ENCODE results near the gene ARNT2.
A peak's percentile ranks its signal among the peaks of the same experiment; 100 is the strongest.

- TF ChIP-seq, protein P1, sequence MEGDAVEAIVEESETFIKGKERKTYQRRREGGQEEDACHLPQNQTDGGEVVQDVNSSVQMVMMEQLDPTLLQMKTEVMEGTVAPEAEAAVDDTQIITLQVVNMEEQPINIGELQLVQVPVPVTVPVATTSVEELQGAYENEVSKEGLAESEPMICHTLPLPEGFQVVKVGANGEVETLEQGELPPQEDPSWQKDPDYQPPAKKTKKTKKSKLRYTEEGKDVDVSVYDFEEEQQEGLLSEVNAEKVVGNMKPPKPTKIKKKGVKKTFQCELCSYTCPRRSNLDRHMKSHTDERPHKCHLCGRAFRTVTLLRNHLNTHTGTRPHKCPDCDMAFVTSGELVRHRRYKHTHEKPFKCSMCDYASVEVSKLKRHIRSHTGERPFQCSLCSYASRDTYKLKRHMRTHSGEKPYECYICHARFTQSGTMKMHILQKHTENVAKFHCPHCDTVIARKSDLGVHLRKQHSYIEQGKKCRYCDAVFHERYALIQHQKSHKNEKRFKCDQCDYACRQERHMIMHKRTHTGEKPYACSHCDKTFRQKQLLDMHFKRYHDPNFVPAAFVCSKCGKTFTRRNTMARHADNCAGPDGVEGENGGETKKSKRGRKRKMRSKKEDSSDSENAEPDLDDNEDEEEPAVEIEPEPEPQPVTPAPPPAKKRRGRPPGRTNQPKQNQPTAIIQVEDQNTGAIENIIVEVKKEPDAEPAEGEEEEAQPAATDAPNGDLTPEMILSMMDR (conservative IDR thresholded peaks at IDR 0.05 in 1 of 2, IDR thresholded peaks at IDR 0.05 in 1 of 2; ENCODE audit: low read depth in 1 of 2, low read length in 2 of 2), result peak in 1 of 2 donors; percentile 27
- no peak for TF ChIP-seq EZH2 (IDR thresholded peaks at IDR 0.05; ENCODE audit: low read length, missing control alignments)
Observed at GRCh38 chr15:80475572-80475971, 71.4 kb downstream of the ARNT2 start.
